ENCODE results near the gene EFCAB9.

DNA sequence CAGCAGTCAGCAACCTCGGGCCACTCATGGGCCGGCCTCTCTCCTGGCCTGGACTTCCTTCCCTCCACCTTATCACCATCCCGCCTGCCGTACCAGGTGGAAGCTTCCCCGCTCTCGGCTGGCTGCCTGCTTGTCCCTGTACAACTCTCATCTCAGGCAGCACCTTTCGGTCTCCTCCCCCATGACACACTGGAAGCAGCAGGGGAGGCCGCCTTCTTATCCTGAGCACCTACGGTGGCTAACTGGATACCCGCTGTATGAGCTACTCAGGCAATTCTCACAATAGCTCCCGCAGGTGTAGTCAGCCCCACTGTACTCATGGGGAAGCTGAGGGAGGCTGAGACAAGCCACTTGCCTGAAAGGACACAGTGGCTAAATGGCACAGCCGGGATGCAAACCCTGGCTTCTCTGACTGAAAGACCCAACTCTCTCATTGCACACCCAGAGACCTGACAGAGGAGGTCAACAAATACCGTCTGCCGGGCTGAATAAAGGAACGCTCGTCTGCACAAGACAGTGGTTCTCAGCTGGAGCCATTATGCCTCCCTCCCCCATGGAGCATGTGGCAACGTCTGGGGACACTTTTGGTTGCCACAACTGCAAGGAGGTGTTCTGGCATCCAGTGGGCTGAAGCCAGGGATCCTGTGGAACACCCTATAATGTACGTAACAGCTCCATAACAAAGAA, 15.5 kb upstream of the EFCAB9 start:
- TF ChIP-seq FOXK2 (IDR thresholded peaks at IDR 0.05) (no peak), NFRKB (IDR thresholded peaks at IDR 0.05) (no peak), LEF1 (IDR thresholded peaks at IDR 0.05; ENCODE audit: borderline replicate concordance) (no peak), ZNF384 (IDR thresholded peaks at IDR 0.05) (no peak)
